Upper lobe of left lung (tissue), 6 donors: ENCODE data around the gene AHNAK. TPM values are rescaled to one million over a fixed set of nuclear protein-coding genes. Genes with fewer than 3 reads are reported as not detected.

ENCODE experiments used
- ATAC-seq, 2 donors: fragments of 200-7000 bp; cut with Tn5 transposase; one replicate each; pipeline ENCODE4 v1.9.1; 2022; ENCODE audit warnings: mild to moderate bottlenecking in 2 of 2, moderate library complexity in 2 of 2; ENCODE audit not compliant: low FRiP score in 2 of 2
- DNase-seq, 2 donors: peaks; one replicate each; pipeline ENCODE4 v3.0.0-alpha.2; 2019 to 2020
- H3K27ac ChIP-seq, 4 donors: fragments of 200-600 bp; sonication (generic); one replicate each; pipeline ENCODE4 v1.5.1; 2016 to 2019
- H3K27me3 ChIP-seq, 4 donors: fragments of 200-600 bp; sonication (generic); one replicate each; pipeline ENCODE4 v1.5.1; 2017 to 2019
- H3K36me3 ChIP-seq, 4 donors: fragments of 200-600 bp; sonication (generic); one replicate each; pipeline ENCODE4 v1.5.1; 2016 to 2019
- H3K4me1 ChIP-seq, 4 donors: fragments of 200-600 bp; sonication (generic); one replicate each; pipeline ENCODE4 v1.5.1; 2018 to 2019
- H3K4me3 ChIP-seq, 4 donors: fragments of 200-600 bp; sonication (generic); one replicate each; pipeline ENCODE4 v1.5.1; 2017 to 2019; ENCODE audit warnings: mild to moderate bottlenecking in 2 of 4, moderate library complexity in 1 of 4
- H3K9me3 ChIP-seq, 4 donors: fragments of 200-600 bp; sonication (generic); one replicate each; pipeline ENCODE4 v1.5.1; 2018 to 2019
- CTCF ChIP-seq, 6 experiments: fragments of 450-650 bp in 4 of 6; fragments of 200-600 bp in 2 of 6; sonication (generic) in 2 of 6; IDR thresholded peaks; one replicate each; pipeline ENCODE4 v1.5.1; 2016 to 2019; ENCODE audit warnings: antibody characterized with exemption in 6 of 6
- EP300 ChIP-seq, 4 donors: sonication (generic); formaldehyde crosslinking; IDR thresholded peaks; one replicate each; pipeline ENCODE4 v1.5.1; 2017; ENCODE audit warnings: antibody characterized with exemption in 4 of 4, control low read depth in 2 of 4
- POLR2A ChIP-seq, 4 donors: fragments of 450-650 bp; IDR thresholded peaks; one replicate each; pipeline ENCODE4 v1.5.1; 2016 to 2017; ENCODE audit warnings: antibody characterized with exemption in 4 of 4, mild to moderate bottlenecking in 2 of 4
- POLR2AphosphoS5 ChIP-seq, 2 donors: sonication (generic); formaldehyde crosslinking; IDR thresholded peaks; one replicate each; pipeline ENCODE4 v1.5.1; 2017; ENCODE audit warnings: antibody characterized with exemption in 2 of 2
- WGBS, 2 donors: methylation state at CpG; one replicate each; pipeline ENCODE4 v1.1.5; 2017 to 2018; 5-methylcytosine and 5-hydroxymethylcytosine counted together
- total RNA-seq, 6 donors: library from RNA; depleted of rRNA in 4 of 6; stranded (reverse); fragments of >200 nt in 4 of 6; gene quantifications; one replicate each; pipeline versions ENCODE4 v1.1.0 to v1.2.1, GENCODE V29; 2016 to 2021
- donor health status: DM: no; HTN: no; CAD: no; lungs with moderate emphysema.
- donor health status: DM: no; HTN: yes; CAD: no; lungs with severe emphysema.

Gene AHNAK
- total RNA-seq, 6 donors from 2014 or later = 583 to 1,153 (median 829) TPM

DNA sequence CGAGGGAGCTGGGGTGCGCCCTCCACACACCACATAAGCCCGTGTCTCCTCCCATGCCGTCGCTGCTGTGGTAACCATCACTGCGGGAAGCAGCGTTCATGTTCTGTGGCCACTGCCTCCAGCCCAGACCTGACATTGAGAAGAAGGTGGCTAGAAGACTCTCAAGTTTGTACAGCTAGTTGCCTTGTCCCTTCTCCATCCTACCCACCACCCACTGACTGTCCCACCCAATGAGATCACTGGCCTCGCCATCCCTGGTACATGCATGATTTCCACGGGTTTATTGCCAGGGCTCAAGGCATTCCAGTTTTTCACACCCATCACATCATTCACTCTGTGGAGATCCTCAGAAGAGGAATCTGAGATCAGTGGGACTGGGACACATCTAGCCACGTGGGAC is 33.0 kb downstream of the AHNAK start:
- 88 to 96% methylated on average over 10 of the region's 10 CpGs for WGBS, 2 donors
- H3K27ac ChIP-seq = no peak overlapping the region
- peaks cover 3 to 51% (median 36%) of the 10 kb centered on the region in 4 donors for H3K36me3 ChIP-seq
- no peak overlapping the region for H3K4me3 ChIP-seq
- peak in 1 of 2 donors; percentile 16 for ATAC-seq
- DNase-seq = no peak
- no peak for TF ChIP-seq POLR2A (IDR thresholded peaks at IDR 0.05)
- TF ChIP-seq EP300 (IDR thresholded peaks at IDR 0.05) = no peak
- TF ChIP-seq CTCF (IDR thresholded peaks at IDR 0.05) = no peak
- TF ChIP-seq POLR2AphosphoS5 (IDR thresholded peaks at IDR 0.05) = no peak
- H3K27me3 ChIP-seq = no peaks in the 10 kb centered on the region
- no peaks in the 10 kb centered on the region for H3K9me3 ChIP-seq
- H3K4me1 ChIP-seq = peaks cover 9 to 12% (median 10%) of the 10 kb centered on the region in 4 donors

DNA sequence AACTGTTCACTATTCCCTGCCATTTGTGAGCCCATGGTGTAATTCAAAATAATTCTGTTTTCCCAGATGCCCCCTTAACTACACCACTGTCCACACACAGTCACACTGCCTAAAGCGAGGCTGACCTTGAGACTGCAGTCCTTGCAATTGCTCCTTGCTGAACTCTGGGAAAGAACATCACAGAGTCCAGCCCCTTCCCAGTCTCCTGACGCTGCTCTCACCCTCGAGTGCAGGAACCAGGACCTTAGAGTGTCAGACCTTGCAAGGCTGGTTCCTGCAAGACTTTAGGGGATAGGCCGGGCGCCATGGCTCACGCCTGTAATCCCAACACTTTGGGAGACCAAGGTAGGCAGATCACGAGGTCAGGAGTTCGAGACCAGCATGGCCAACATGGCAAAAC is 33.6 kb downstream of the AHNAK start:
- ATAC-seq = no peak
- H3K27me3 ChIP-seq = no peaks in the 10 kb centered on the region
- DNase-seq = no peak
- no peak for TF ChIP-seq CTCF (IDR thresholded peaks at IDR 0.05)
- no peak for TF ChIP-seq POLR2A (IDR thresholded peaks at IDR 0.05)
- TF ChIP-seq POLR2AphosphoS5 (IDR thresholded peaks at IDR 0.05) = no peak
- peaks cover 0 to 44% (median 30%) of the 10 kb centered on the region in 4 donors for H3K36me3 ChIP-seq
- H3K9me3 ChIP-seq = no peaks in the 10 kb centered on the region
- no peak overlapping the region for H3K4me3 ChIP-seq
- H3K27ac ChIP-seq = peak overlapping the region in 3 of 4 donors; percentile 8 to 30 (median 22)
- peaks cover 15 to 19% (median 17%) of the 10 kb centered on the region in 4 donors for H3K4me1 ChIP-seq
- 76 to 83% methylated on average over 8 of the region's 8 CpGs for WGBS, 2 donors

GRCh38 chr11:62508336-62509058 is 38.1 kb downstream of the AHNAK start:
- Histone ChIP-seq H3K27ac (peak overlapping the region; percentile 38 to 81 (median 59)), H3K27me3 (no peaks in the 10 kb centered on the region), H3K36me3 (no peaks in the 10 kb centered on the region), H3K4me3 (peak overlapping the region in 2 of 4 donors; percentile 1 to 25), H3K4me1 (peaks cover 35 to 56% (median 44%) of the 10 kb centered on the region in 4 donors), H3K9me3 (no peaks in the 10 kb centered on the region)
- peak; percentile 66 to 73 for TF ChIP-seq POLR2AphosphoS5 (IDR thresholded peaks at IDR 0.05)
- peak in 1 of 4 donors; percentile 20 for TF ChIP-seq POLR2A (IDR thresholded peaks at IDR 0.05)
- peak; percentile 41 to 72 (median 46) for TF ChIP-seq CTCF (IDR thresholded peaks at IDR 0.05)
- peak in 2 of 4 donors; percentile 75 to 84 for TF ChIP-seq EP300 (IDR thresholded peaks at IDR 0.05)
- DNase-seq (peak; percentile 81 to 85), ATAC-seq (peak; percentile 83 to 85)
- 14 to 20% methylated on average over 19 of the region's 19 CpGs for WGBS, 2 donors

- Histone ChIP-seq H3K27ac (no peak overlapping the region), H3K4me1 (peaks cover 43 to 70% (median 55%) of the 10 kb centered on the region in 4 donors), H3K9me3 (no peaks in the 10 kb centered on the region), H3K4me3 (no peak overlapping the region), H3K36me3 (no peaks in the 10 kb centered on the region), H3K27me3 (no peaks in the 10 kb centered on the region)
- DNase-seq = no peak
- no peak for TF ChIP-seq EP300 (IDR thresholded peaks at IDR 0.05)
- no peak for TF ChIP-seq POLR2A (IDR thresholded peaks at IDR 0.05)
- no peak for TF ChIP-seq CTCF (IDR thresholded peaks at IDR 0.05)
- TF ChIP-seq POLR2AphosphoS5 (IDR thresholded peaks at IDR 0.05) = no peak
- WGBS, 2 donors = 71 to 88% methylated on average over 1 of the region's 1 CpG
- ATAC-seq = no peak
Observed at GRCh38 chr11:62507125-62507422, 39.5 kb downstream of the AHNAK start.
